ENCODE results near the gene UBE2V1. TPM values are rescaled to one million over a fixed set of nuclear protein-coding genes. Genes with fewer than 3 reads are reported as not detected.

The UBE2V1 gene
- total RNA-seq, 3 donors from 2014 or later (not counting 1 experiment from before 2014, with no cell fraction given): 194 to 238 (median 236) TPM

DNA sequence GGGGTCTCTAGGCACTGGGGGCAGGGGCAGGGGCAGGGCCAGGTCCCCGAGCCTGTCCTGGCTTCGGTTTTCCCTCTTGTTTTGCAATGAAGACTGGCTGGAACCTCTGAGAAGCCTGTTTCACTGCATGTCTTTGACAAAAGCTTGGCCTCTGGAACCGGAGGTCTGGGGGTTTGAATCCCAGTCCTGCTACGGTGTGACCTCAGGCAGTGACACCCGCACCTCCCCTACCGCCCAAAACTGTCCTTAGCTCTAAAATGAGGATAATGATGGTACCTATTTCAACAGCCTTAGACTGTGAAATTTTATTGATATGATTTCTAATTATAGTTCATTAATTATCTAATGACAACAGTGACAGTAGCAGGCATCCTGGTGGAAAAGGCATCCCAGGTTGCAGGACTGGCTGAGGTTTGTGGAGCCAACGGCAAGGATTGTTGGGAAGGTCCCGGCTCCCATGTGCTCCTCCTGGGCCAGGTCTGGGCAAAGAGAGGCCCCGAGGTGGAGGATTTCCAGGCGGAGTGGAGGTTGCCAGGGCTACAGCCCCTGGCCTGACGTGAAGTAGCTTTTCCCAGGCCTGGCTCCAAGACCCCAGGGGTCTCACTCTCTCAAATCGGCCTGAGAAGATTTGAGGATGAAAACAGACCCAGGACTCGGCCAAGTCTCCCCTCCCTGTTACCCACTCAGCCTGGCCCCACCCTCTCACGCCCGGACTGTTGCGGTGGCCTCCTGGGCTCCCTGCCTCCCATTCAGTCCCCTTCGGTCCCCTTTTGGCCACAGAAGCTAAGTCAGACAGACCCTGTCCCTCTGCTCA, 72.3 kb downstream of the UBE2V1 start:
- 91% methylated on average over 15 of the region's 17 CpGs for WGBS (ENCODE audit: insufficient coverage)
- TF ChIP-seq, protein P1, sequence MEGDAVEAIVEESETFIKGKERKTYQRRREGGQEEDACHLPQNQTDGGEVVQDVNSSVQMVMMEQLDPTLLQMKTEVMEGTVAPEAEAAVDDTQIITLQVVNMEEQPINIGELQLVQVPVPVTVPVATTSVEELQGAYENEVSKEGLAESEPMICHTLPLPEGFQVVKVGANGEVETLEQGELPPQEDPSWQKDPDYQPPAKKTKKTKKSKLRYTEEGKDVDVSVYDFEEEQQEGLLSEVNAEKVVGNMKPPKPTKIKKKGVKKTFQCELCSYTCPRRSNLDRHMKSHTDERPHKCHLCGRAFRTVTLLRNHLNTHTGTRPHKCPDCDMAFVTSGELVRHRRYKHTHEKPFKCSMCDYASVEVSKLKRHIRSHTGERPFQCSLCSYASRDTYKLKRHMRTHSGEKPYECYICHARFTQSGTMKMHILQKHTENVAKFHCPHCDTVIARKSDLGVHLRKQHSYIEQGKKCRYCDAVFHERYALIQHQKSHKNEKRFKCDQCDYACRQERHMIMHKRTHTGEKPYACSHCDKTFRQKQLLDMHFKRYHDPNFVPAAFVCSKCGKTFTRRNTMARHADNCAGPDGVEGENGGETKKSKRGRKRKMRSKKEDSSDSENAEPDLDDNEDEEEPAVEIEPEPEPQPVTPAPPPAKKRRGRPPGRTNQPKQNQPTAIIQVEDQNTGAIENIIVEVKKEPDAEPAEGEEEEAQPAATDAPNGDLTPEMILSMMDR (IDR thresholded peaks at IDR 0.05): no peak
- H3K36me3 ChIP-seq (ENCODE audit: control insufficient read depth, insufficient read depth, low read length): no peaks in the 10 kb centered on the region
- peaks cover 11% of the 10 kb centered on the region for H3K4me1 ChIP-seq (ENCODE audit: control insufficient read depth, insufficient read depth, low read length)
- H3K27ac Mint-ChIP-seq: no peak overlapping the region
- H3K4me3 ChIP-seq (ENCODE audit: low read length): no peak overlapping the region
- peak overlapping the region; percentile 68 for H3K27ac ChIP-seq (ENCODE audit: low read length)
- H3K9me3 Mint-ChIP-seq: no peaks in the 10 kb centered on the region
- intact Hi-C loops (cut with micrococcal nuclease): no loop called here
- no peaks in the 10 kb centered on the region for H3K27me3 ChIP-seq (ENCODE audit: control insufficient read depth, insufficient read depth, low read length)
- no peak for DNase-seq
- H3K27me3 Mint-ChIP-seq (ENCODE audit: low read depth in 2 of 2): peaks cover 0 to 3% of the 10 kb centered on the region in 2 donors
- H3K9me3 ChIP-seq (ENCODE audit: control insufficient read depth, insufficient read depth, low read length): no peaks in the 10 kb centered on the region
- H3K4me1 Mint-ChIP-seq: peaks cover 0 to 4% of the 10 kb centered on the region in 2 donors
- H3K4me3 Mint-ChIP-seq: no peak overlapping the region
- no peak for ATAC-seq
- no peaks in the 10 kb centered on the region for H3K36me3 Mint-ChIP-seq

DNA sequence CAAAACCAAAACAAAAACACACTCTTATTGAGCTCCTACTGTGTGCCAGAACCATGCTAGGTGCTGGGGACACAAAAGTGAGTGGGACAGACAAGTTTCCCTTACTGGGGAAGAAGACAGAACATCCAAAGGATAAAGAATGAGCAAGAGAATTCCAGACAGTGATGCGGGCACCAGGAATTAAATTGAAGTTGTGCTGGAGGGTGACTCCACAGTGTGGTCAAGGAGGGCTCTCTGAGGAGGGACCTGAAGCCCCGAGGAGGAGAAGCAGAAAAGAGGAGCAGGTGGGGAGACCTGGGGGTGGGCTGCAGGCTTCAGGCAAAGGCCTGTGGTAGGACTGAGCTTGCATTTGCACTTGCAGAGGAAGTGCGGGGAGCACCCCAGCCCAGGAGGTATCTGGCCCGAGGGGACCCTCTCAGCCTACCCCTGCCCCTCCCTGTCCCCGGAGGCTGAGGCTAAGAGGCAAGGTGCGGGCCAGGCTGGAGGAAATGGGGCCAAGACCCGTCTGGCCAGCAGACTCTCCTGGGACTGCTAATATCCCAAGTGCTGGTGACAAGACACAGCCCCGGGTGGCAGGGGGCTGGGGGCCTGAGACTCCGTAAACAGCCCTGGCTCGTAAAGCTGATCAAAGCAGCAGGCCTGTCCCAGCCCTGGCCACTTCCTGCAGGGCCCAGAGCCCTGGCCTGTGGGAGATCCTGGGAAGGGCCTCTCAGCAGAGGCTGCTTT, 73.1 kb downstream of the UBE2V1 start:
- Mint-ChIP-seq H3K27me3 (ENCODE audit: low read depth in 2 of 2) (peaks cover 0 to 3% of the 10 kb centered on the region in 2 donors), H3K36me3 (no peaks in the 10 kb centered on the region), H3K4me1 (peaks cover 0 to 4% of the 10 kb centered on the region in 2 donors), H3K9me3 (no peaks in the 10 kb centered on the region), H3K4me3 (no peak overlapping the region), H3K27ac (no peak overlapping the region)
- intact Hi-C loops (cut with micrococcal nuclease): no loop called here
- Histone ChIP-seq H3K36me3 (ENCODE audit: control insufficient read depth, insufficient read depth, low read length) (no peaks in the 10 kb centered on the region), H3K27me3 (ENCODE audit: control insufficient read depth, insufficient read depth, low read length) (no peaks in the 10 kb centered on the region), H3K4me1 (ENCODE audit: control insufficient read depth, insufficient read depth, low read length) (peaks cover 11% of the 10 kb centered on the region), H3K9me3 (ENCODE audit: control insufficient read depth, insufficient read depth, low read length) (no peaks in the 10 kb centered on the region), H3K4me3 (ENCODE audit: low read length) (no peak overlapping the region), H3K27ac (ENCODE audit: low read length) (no peak overlapping the region)
- ATAC-seq (no peak), DNase-seq (no peak)
- 75% methylated on average over 10 of the region's 10 CpGs for WGBS (ENCODE audit: insufficient coverage)
- TF ChIP-seq, protein P1 (IDR thresholded peaks at IDR 0.05): no peak

DNA sequence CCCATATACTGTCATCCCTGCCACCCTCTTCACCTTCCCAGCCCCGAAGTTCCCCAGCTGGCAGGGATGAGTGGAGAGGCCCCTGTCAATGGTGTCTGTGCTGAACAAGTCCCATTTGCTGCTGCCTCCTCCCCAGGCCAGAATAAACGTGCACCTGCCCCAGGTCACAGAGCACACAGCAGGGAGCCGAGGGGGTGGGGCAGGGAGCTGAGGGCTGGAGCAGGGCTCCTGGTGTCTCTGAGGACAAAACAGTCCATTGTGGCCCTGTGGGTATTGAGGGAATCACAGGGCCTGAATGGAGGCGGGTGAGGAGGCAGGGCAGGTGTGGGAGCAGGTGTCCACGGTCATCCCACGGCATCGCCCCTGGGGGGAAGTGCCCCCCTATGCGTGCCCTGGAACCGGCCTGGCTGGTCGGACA, 74.4 kb downstream of the UBE2V1 start:
- H3K9me3 Mint-ChIP-seq: no peaks in the 10 kb centered on the region
- intact Hi-C loops (cut with micrococcal nuclease): no loop called here
- no peak overlapping the region for H3K27ac Mint-ChIP-seq
- 84% methylated on average over 10 of the region's 10 CpGs for WGBS (ENCODE audit: insufficient coverage)
- ATAC-seq: no peak
- Histone ChIP-seq H3K36me3 (ENCODE audit: control insufficient read depth, insufficient read depth, low read length) (no peaks in the 10 kb centered on the region), H3K4me1 (ENCODE audit: control insufficient read depth, insufficient read depth, low read length) (peaks cover 13% of the 10 kb centered on the region), H3K27ac (ENCODE audit: low read length) (no peak overlapping the region), H3K9me3 (ENCODE audit: control insufficient read depth, insufficient read depth, low read length) (no peaks in the 10 kb centered on the region), H3K4me3 (ENCODE audit: low read length) (no peak overlapping the region), H3K27me3 (ENCODE audit: control insufficient read depth, insufficient read depth, low read length) (no peaks in the 10 kb centered on the region)
- DNase-seq: no peak
- TF ChIP-seq, protein P1 (IDR thresholded peaks at IDR 0.05): no peak
- H3K36me3 Mint-ChIP-seq: no peaks in the 10 kb centered on the region
- no peak overlapping the region for H3K4me3 Mint-ChIP-seq
- peaks cover 0 to 3% of the 10 kb centered on the region in 2 donors for H3K27me3 Mint-ChIP-seq (ENCODE audit: low read depth in 2 of 2)
- peaks cover 0 to 4% of the 10 kb centered on the region in 2 donors for H3K4me1 Mint-ChIP-seq
